Endodermal cell (in vitro differentiated cells): ENCODE measurements around the gene PLA2G12B. TPM values are rescaled to one million over a fixed set of nuclear protein-coding genes. Genes with fewer than 3 reads are reported as not detected.

Experiments
- DNase-seq: peaks from one replicate; pipeline ENCODE4 v3.0.0-alpha.2; 2017
- H3K27ac ChIP-seq: 2 replicates; pipeline ENCODE4 v1.5.1; 2013; ENCODE audit warnings: mild to moderate bottlenecking, low read depth, low read length, moderate library complexity
- H3K27me3 ChIP-seq: 2 replicates; pipeline ENCODE4 v1.6.1; 2013; ENCODE audit warnings: mild to moderate bottlenecking, low read length, moderate library complexity; ENCODE audit not compliant: insufficient read depth, control insufficient read depth, poor library complexity, severe bottlenecking
- H3K36me3 ChIP-seq: 2 replicates; pipeline ENCODE4 v1.7.0; 2013; ENCODE audit warnings: mild to moderate bottlenecking, low read length, moderate library complexity; ENCODE audit not compliant: control insufficient read depth, insufficient read depth
- H3K4me1 ChIP-seq: one replicate; pipeline ENCODE4 v1.7.0; 2013; ENCODE audit warnings: low read length; ENCODE audit not compliant: control insufficient read depth, insufficient read depth
- H3K4me3 ChIP-seq: 2 replicates; pipeline ENCODE4 v1.5.1; 2013; ENCODE audit warnings: mild to moderate bottlenecking, low read length, moderate library complexity
- H3K9ac ChIP-seq: 2 replicates; pipeline ENCODE4 v1.6.1; 2013; ENCODE audit warnings: mild to moderate bottlenecking, low read length, moderate library complexity; ENCODE audit not compliant: poor library complexity, severe bottlenecking; ENCODE audit errors: extremely low read depth
- H3K9me3 ChIP-seq: 2 replicates; pipeline ENCODE4 v1.6.1; 2013; ENCODE audit warnings: mild to moderate bottlenecking, low read length, moderate library complexity; ENCODE audit not compliant: control insufficient read depth
- H3K27ac Mint-ChIP-seq: 2 replicates; pipeline ENCODE4 v1.8.0; 2020; ENCODE audit warnings: mixed read lengths
- H3K27me3 Mint-ChIP-seq: 2 replicates; pipeline ENCODE4 v1.8.0; 2021; ENCODE audit warnings: mild to moderate bottlenecking, mixed read lengths; ENCODE audit not compliant: insufficient read depth
- H3K36me3 Mint-ChIP-seq: 2 replicates; pipeline ENCODE4 v1.8.0; 2020; ENCODE audit warnings: low read depth, mixed read lengths
- H3K4me1 Mint-ChIP-seq: 2 replicates; pipeline ENCODE4 v1.8.0; 2020; ENCODE audit warnings: mixed read lengths
- H3K4me3 Mint-ChIP-seq: 2 replicates; pipeline ENCODE4 v1.8.0; 2020; ENCODE audit warnings: mild to moderate bottlenecking, moderate library complexity, mixed read lengths
- H3K9me3 Mint-ChIP-seq: 2 replicates; pipeline ENCODE4 v1.8.0; 2020; ENCODE audit warnings: mild to moderate bottlenecking, mixed read lengths
- CTCF ChIP-seq: fragments of 200-600 bp; sonication (generic); conservative IDR thresholded peaks from 2 replicates; pipeline ENCODE4 v1.5.0; 2021; ENCODE audit warnings: antibody characterized with exemption, mild to moderate bottlenecking
- WGBS, 2 experiments: methylation state at CpG; one replicate each; pipeline versions ENCODE4 v1.1.5 to v1.1.7; 2013; ENCODE audit warnings: missing lambda C conversion rate in 2 of 2, mixed read lengths in 1 of 2; ENCODE audit not compliant: insufficient coverage in 1 of 2, insufficient read length in 1 of 2; 5-methylcytosine and 5-hydroxymethylcytosine counted together
- total RNA-seq, 2 donors: library from RNA; stranded (reverse); fragmentation: NEBNext Ultra II Directional in 1 of 2; extraction: Animal tissue kit (Norgen Biotek cat#: 25700) in 1 of 2; gene quantifications; 2 replicates in 1 of 2; 3 replicates in 1 of 2; pipeline ENCODE4 v1.2.1, GENCODE V29; 2021

The PLA2G12B gene
- total RNA-seq, 2 donors from 2014 or later, result 0.64 to 0.93 TPM

DNA sequence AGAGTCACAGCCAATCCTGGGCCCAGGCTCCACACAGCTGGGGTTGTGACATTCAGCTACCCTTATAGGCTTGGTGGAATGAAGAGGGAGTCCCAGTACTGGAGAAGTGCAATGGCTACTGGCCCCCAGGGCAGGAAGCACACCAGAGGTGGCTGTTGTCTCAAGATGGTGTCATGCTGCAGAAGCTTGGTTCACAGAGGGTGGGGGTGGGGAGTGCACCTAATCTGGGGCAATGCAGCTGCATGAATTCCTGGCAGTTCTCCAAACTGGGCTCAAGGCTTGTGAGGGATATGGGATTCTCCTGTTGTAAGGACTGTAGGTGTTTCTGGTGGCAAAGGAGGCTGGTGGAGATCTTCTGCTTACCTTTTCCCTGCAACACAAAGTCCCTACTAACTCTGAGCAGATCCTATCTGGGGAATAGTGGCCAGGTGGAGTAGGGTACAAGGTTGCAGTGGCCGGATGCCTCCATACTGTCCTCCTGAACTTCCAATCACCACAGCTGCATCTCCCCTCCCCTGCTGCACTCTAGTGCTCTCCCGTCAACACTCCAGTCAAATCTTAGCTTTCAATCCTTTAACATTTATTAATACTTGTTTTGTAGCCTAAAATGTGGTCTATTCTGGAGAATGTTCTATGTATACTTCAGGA, 27.4 kb upstream of the PLA2G12B start:
- Histone ChIP-seq H3K9ac (no peak overlapping the region), H3K27ac (no peak overlapping the region), H3K36me3 (peaks cover under 1% of the 10 kb centered on the region), H3K4me1 (no peaks in the 10 kb centered on the region), H3K27me3 (no peaks in the 10 kb centered on the region), H3K9me3 (peaks cover 34% of the 10 kb centered on the region), H3K4me3 (no peak overlapping the region)
- no peak for TF ChIP-seq CTCF
- Mint-ChIP-seq H3K27me3 (no peaks in the 10 kb centered on the region), H3K4me3 (no peak overlapping the region), H3K36me3 (peaks cover 5% of the 10 kb centered on the region), H3K4me1 (peaks cover 2% of the 10 kb centered on the region), H3K9me3 (peaks cover 32% of the 10 kb centered on the region), H3K27ac (no peak overlapping the region)
- DNase-seq, result no peak
- WGBS, 2 experiments, result 94 to 100% methylated on average over 1 to 2 of the region's 2 CpGs

DNA sequence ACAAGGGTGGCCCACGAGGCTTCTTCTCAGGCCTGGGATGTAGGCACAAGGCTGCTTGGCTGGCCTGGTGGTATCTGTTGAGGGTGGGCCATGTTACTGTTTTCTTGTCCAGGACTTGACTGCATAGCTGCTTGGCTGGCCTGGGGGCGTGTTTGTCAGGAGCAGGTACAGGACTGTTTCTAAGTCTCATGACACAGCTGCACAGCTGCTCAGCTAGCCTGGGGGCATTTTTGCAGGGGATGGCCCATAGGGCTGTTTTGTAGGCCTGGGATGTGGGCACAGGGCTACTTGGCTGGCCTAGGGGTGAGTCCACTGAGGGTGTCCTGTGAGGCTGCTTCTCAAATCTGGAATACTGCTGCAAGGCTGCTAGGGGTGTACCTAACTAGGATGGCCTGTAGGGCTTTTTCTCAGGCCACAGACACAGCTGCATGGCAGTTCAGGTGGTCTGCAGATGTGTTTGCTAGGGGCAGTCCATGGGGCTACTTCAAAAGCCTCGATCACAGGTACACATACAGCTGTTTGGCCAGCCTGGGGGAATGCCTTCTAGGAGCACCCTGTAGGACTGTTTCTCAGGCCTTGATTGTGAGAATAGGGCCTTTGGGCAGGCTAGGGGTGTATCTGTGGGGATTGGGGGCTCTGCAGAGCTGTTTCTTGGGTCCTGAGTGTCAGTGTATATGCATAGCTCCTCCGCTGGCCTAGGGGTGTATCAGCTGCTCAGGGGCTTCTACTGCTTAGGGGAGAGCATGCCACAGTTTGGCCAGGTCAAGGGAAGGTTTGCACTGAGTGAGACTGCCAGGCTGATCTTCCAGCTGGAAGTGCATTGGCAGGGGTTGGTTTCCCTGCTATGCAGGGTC, 26.6 kb upstream of the PLA2G12B start:
- no peak for DNase-seq
- Histone ChIP-seq H3K27me3 (no peaks in the 10 kb centered on the region), H3K36me3 (no peaks in the 10 kb centered on the region), H3K4me3 (no peak overlapping the region), H3K9me3 (peaks cover 41% of the 10 kb centered on the region), H3K4me1 (no peaks in the 10 kb centered on the region), H3K27ac (no peak overlapping the region), H3K9ac (no peak overlapping the region)
- H3K4me3 Mint-ChIP-seq, result no peak overlapping the region
- H3K36me3 Mint-ChIP-seq, result peaks cover 7% of the 10 kb centered on the region
- H3K9me3 Mint-ChIP-seq, result peaks cover 38% of the 10 kb centered on the region
- TF ChIP-seq CTCF, result no peak
- H3K4me1 Mint-ChIP-seq, result peaks cover 2% of the 10 kb centered on the region
- H3K27ac Mint-ChIP-seq, result no peak overlapping the region
- H3K27me3 Mint-ChIP-seq, result no peaks in the 10 kb centered on the region
- 90 to 91% methylated on average over 2 to 4 of the region's 4 CpGs for WGBS, 2 experiments

DNA sequence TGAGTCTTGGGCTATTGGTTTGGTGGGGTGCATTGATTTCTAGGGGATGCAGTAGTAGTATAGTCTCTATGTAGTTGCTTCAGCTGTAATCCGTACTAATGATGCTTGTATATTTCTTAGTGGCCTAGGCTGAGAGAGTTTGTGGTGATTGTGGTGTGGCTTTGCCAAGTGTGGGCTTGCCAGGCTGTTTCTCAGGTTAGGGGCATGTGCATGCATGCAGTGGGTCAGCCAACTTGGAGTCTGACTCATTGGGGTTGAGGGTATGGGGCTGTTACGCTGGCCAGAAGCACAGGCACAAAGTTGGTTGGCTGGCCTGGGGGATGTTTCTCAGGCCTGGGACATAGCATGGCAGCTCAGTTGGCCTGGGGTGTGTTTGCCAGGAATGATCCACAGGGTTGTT, 25.7 kb upstream of the PLA2G12B start:
- Mint-ChIP-seq H3K36me3 (peaks cover 7% of the 10 kb centered on the region), H3K27ac (no peak overlapping the region), H3K4me1 (peaks cover 2% of the 10 kb centered on the region), H3K27me3 (no peaks in the 10 kb centered on the region), H3K9me3 (peaks cover 46% of the 10 kb centered on the region), H3K4me3 (no peak overlapping the region)
- DNase-seq, result no peak
- Histone ChIP-seq H3K4me3 (no peak overlapping the region), H3K36me3 (no peaks in the 10 kb centered on the region), H3K9me3 (peaks cover 50% of the 10 kb centered on the region), H3K4me1 (no peaks in the 10 kb centered on the region), H3K9ac (no peak overlapping the region), H3K27me3 (no peaks in the 10 kb centered on the region), H3K27ac (no peak overlapping the region)
- TF ChIP-seq CTCF, result no peak
- 91% methylated on average over 2 of the region's 2 CpGs; no CpG with 5 or more reads in 1 of the 2 experiments for WGBS, 2 experiments
